ENCODE results near the gene RLN3. TPM values are rescaled to one million over a fixed set of nuclear protein-coding genes. Genes with fewer than 3 reads are reported as not detected.

RLN3 gene
- total and polyA plus RNA-seq, 9 of the 15 experiments (the other 6 are each of a cell fraction or from before 2014, with no cell fraction given) = 0.31 to 1.2 (median 0.71) TPM; not detected in 6

DNA sequence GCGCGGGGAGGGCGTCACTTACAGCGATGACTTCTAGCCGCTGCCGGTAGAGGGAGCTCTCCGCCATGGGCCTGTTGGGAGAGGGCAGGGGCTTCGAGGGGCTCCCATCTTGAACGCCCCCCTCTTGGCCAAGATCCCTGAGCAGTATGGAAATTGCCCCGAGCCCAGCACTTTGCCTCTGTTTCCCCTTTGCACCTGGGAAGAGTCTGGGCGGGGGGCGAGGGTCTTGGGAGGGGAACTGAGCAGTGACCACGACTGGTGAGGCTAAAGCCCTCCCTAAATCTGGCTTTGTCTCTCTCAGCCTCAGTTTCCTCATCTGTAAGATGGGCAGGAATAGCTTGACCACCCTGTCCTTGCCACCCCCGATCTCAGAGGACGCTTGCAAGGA, 31.1 kb downstream of the RLN3 start (continued):
- TF ChIP-seq, protein P1, sequence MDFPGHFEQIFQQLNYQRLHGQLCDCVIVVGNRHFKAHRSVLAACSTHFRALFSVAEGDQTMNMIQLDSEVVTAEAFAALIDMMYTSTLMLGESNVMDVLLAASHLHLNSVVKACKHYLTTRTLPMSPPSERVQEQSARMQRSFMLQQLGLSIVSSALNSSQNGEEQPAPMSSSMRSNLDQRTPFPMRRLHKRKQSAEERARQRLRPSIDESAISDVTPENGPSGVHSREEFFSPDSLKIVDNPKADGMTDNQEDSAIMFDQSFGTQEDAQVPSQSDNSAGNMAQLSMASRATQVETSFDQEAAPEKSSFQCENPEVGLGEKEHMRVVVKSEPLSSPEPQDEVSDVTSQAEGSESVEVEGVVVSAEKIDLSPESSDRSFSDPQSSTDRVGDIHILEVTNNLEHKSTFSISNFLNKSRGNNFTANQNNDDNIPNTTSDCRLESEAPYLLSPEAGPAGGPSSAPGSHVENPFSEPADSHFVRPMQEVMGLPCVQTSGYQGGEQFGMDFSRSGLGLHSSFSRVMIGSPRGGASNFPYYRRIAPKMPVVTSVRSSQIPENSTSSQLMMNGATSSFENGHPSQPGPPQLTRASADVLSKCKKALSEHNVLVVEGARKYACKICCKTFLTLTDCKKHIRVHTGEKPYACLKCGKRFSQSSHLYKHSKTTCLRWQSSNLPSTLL (IDR thresholded peaks at IDR 0.05) = no peak
- TF ChIP-seq GATAD2A (IDR thresholded peaks at IDR 0.05) (peak; percentile 80; the same call in 1 of the 2 replicates), BRD4 (IDR thresholded peaks at IDR 0.05) (no peak), PHF21A (IDR thresholded peaks at IDR 0.05; ENCODE audit: borderline replicate concordance, low read depth) (no peak), CREB1 (IDR thresholded peaks at IDR 0.05) (no peak), CREB1 (CRISPR knock-in tag; IDR thresholded peaks at IDR 0.05) (peak; percentile 41; the same call in 1 of the 2 replicates), ZNF408 (CRISPR knock-in tag; IDR thresholded peaks at IDR 0.05; ENCODE audit: low read depth) (no peak), ZEB2 (IDR thresholded peaks at IDR 0.05) (no peak), POLR2AphosphoS2 (IDR thresholded peaks at IDR 0.05; ENCODE audit: low read length) (no peak), POLR3A (IDR thresholded peaks at IDR 0.05; ENCODE audit: borderline replicate concordance, extremely low read depth, insufficient read depth, insufficient read length) (no peak), RB1 (IDR thresholded peaks at IDR 0.05; ENCODE audit: low read depth) (0 out of 2 replicates have a peak, but pooled peaks have one; percentile 34), ZNF224 (CRISPR knock-in tag; IDR thresholded peaks at IDR 0.05) (no peak), CREM (IDR thresholded peaks at IDR 0.05; ENCODE audit: low read depth) (peak; percentile 54; the same call in 1 of the 2 replicates), SIRT6 (IDR thresholded peaks at IDR 0.05; ENCODE audit: low read depth, low read length) (no peak), ZNF785 (CRISPR knock-in tag; IDR thresholded peaks at IDR 0.05) (no peak), STAT5A (IDR thresholded peaks at IDR 0.05; ENCODE audit: borderline replicate concordance, low read length) (no peak), ATF1 (CRISPR knock-in tag; IDR thresholded peaks at IDR 0.05) (no peak), ATF1 (tag; IDR thresholded peaks at IDR 0.05) (no peak)
- TF ChIP-seq, protein P2, sequence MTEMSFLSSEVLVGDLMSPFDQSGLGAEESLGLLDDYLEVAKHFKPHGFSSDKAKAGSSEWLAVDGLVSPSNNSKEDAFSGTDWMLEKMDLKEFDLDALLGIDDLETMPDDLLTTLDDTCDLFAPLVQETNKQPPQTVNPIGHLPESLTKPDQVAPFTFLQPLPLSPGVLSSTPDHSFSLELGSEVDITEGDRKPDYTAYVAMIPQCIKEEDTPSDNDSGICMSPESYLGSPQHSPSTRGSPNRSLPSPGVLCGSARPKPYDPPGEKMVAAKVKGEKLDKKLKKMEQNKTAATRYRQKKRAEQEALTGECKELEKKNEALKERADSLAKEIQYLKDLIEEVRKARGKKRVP (CRISPR knock-in tag; IDR thresholded peaks at IDR 0.05) = no peak
- TF ChIP-seq, protein P3, sequence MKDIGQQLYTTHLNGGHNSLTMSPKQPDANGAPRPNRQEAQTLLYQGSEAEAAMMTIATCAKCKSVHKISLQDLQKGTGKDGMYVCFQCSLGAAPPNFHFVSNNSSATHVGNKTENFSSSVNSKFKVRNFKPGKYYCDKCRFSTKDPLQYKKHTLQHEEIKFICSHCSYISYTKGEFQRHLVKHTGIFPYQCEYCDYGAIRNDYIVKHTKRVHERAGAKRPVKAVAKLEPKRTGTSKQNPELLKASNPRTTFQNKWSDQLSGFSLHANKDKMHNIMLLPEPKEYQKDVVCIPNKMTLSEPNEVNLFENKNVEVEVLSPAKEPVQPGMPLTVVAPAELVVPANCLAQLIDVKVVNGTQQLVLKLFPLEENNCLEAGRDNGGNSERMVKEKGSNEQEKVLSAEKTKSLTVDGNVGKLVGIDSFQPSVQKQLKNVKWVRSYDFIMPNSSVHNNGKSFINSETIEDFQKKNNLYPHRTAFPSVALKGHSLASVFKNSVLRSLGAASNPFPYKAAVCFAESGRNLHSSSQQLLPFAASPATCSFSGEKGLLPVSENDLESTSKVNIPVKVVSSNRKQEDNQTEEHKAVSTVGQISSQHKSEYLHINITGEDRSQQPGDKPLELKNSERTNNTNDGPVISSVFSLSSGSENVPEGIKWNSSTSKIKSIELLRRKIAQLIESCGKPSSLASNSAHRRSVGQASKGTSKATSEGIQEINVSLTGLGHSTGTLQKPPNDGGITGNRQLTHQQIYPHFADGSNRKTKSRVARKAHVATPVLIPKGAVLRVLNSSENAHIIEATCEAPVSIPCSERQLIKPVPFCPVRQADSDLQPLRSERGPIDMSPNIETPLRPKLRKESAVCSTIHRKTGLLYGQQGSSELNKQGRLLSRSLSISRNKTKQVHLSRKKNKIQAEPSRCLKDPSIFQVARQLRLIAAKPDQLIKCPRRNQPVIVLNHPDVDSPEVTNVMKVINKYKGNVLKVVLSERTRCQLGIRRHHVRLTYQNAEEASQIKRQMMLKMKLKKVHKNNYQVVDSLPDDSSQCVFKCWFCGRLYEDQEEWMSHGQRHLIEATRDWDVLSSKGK (CRISPR knock-in tag; IDR thresholded peaks at IDR 0.05) = no peak
- TF ChIP-seq, protein P4, sequence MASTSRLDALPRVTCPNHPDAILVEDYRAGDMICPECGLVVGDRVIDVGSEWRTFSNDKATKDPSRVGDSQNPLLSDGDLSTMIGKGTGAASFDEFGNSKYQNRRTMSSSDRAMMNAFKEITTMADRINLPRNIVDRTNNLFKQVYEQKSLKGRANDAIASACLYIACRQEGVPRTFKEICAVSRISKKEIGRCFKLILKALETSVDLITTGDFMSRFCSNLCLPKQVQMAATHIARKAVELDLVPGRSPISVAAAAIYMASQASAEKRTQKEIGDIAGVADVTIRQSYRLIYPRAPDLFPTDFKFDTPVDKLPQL (IDR thresholded peaks at IDR 0.05; ENCODE audit: extremely low read depth, insufficient read length) = no peak
- TF ChIP-seq, protein P5, sequence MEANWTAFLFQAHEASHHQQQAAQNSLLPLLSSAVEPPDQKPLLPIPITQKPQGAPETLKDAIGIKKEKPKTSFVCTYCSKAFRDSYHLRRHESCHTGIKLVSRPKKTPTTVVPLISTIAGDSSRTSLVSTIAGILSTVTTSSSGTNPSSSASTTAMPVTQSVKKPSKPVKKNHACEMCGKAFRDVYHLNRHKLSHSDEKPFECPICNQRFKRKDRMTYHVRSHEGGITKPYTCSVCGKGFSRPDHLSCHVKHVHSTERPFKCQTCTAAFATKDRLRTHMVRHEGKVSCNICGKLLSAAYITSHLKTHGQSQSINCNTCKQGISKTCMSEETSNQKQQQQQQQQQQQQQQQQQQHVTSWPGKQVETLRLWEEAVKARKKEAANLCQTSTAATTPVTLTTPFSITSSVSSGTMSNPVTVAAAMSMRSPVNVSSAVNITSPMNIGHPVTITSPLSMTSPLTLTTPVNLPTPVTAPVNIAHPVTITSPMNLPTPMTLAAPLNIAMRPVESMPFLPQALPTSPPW (CRISPR knock-in tag; IDR thresholded peaks at IDR 0.05) = 0 out of 2 replicates have a peak, but pooled peaks have one; percentile 24
- TF ChIP-seq, protein P6, sequence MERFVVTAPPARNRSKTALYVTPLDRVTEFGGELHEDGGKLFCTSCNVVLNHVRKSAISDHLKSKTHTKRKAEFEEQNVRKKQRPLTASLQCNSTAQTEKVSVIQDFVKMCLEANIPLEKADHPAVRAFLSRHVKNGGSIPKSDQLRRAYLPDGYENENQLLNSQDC (CRISPR knock-in tag; IDR thresholded peaks at IDR 0.05) = no peak

Data from K562 (cell line).